HL-60 (cell line): ENCODE data around the gene PGC.

Source experiments
- CTCF ChIP-seq: IDR thresholded peaks from one replicate; pipeline ENCODE4 v1.5.1; 2011; ENCODE audit warnings: low read length, control low read depth, inconsistent platforms; ENCODE audit not compliant: insufficient read depth
- POLR2AphosphoS5 ChIP-seq: IDR thresholded peaks from 2 replicates; pipeline ENCODE4 v1.6.1; 2012; ENCODE audit warnings: low read depth
- REST ChIP-seq: IDR thresholded peaks from 2 replicates; pipeline ENCODE4 v1.6.1; 2012; ENCODE audit warnings: low read depth; ENCODE audit not compliant: insufficient replicate concordance

GRCh38 chr6:41744236-41744787 is 2.9 kb downstream of the PGC start:
- TF ChIP-seq CTCF (no peak), REST (no peak), POLR2AphosphoS5 (no peak)
